Panc1 (cell line): Measurements from ENCODE around the gene TANGO6. TPM values are rescaled to one million over a fixed set of nuclear protein-coding genes. Genes with fewer than 3 reads are reported as not detected.

Experiments used
- ATAC-seq: fragments of 200-7000 bp; cut with Tn5 transposase; 2 replicates; pipeline ENCODE4 v1.9.1; 2020; ENCODE audit warnings: mild to moderate bottlenecking, moderate library complexity
- BruUV-seq: library from RNA; stranded (reverse); fragments of 400-500 nt; replicated peaks from 2 replicates; lab custom pipeline; 2021; lab: Mats Ljungman, UMichigan
- CTCF ChIA-PET: fragments of 300-600 bp; sonication (Branson Sonifier 250); formaldehyde crosslinking; loops from one replicate; lab custom pipeline; 2022; ENCODE audit warnings: antibody characterized with exemption; lab: Charles Lee
- POLR2A ChIA-PET: fragments of 300-600 bp; sonication (Branson Sonifier 250); formaldehyde crosslinking; loops from one replicate; lab custom pipeline; 2022; ENCODE audit warnings: antibody characterized with exemption; lab: Charles Lee
- DNase-seq: peaks from one replicate; pipeline ENCODE4 v3.0.0-alpha.2; 2010; ENCODE audit warnings: low read depth, low spot score
- H3K27ac ChIP-seq: 2 replicates; pipeline ENCODE4 v1.5.1; 2011; ENCODE audit warnings: mild to moderate bottlenecking, low read length, inconsistent platforms
- H3K27me3 ChIP-seq: fragments of 200-500 bp; sonication (Bioruptor generic); 2 replicates; pipeline ENCODE4 v1.6.0; 2014; ENCODE audit warnings: low read length, inconsistent platforms; ENCODE audit not compliant: control insufficient read depth, insufficient read depth
- H3K36me3 ChIP-seq: fragments of 200-500 bp; sonication (Bioruptor generic); 2 replicates; pipeline ENCODE4 v1.5.1; 2014; ENCODE audit warnings: inconsistent platforms, mild to moderate bottlenecking, low read length, moderate library complexity; ENCODE audit not compliant: control insufficient read depth, insufficient read depth
- H3K4me1 ChIP-seq: 2 replicates; pipeline ENCODE4 v1.5.1; 2011; ENCODE audit warnings: inconsistent platforms, mild to moderate bottlenecking, low read length, moderate library complexity; ENCODE audit not compliant: control insufficient read depth, insufficient read depth
- H3K4me3 ChIP-seq, 2 experiments: 2 replicates each; pipeline ENCODE4 v1.5.1; 2011 to 2012; ENCODE audit warnings: low read depth in 2 of 2, low read length in 2 of 2, mild to moderate bottlenecking in 2 of 2, inconsistent platforms in 1 of 2, moderate library complexity in 1 of 2
- H3K9me3 ChIP-seq: fragments of 200-500 bp; sonication (Bioruptor generic); 2 replicates; pipeline ENCODE4 v1.5.1; 2014; ENCODE audit warnings: low read depth, mild to moderate bottlenecking, inconsistent platforms, low read length, moderate library complexity; ENCODE audit not compliant: control insufficient read depth, insufficient read depth
- CTCF ChIP-seq: fragments of 450-650 bp; IDR thresholded peaks from 2 replicates; pipeline ENCODE4 v1.5.1; 2017; ENCODE audit warnings: mild to moderate bottlenecking
- POLR2AphosphoS5 ChIP-seq: IDR thresholded peaks from 2 replicates; pipeline ENCODE4 v1.6.1; 2012; ENCODE audit warnings: mild to moderate bottlenecking, low read depth, low read length, moderate library complexity
- REST ChIP-seq, 2 experiments: IDR thresholded peaks; 2 replicates each; pipeline ENCODE4 v1.6.1; 2011 to 2012; ENCODE audit warnings: low read depth in 2 of 2, control low read depth in 1 of 2, low read length in 1 of 2, mild to moderate bottlenecking in 1 of 2, moderate library complexity in 1 of 2; ENCODE audit not compliant: insufficient read depth in 1 of 2
- SIN3A ChIP-seq: IDR thresholded peaks from 2 replicates; pipeline ENCODE4 v1.6.1; 2012; ENCODE audit warnings: low read depth, mild to moderate bottlenecking, low read length, moderate library complexity, borderline replicate concordance; ENCODE audit not compliant: insufficient read depth
- TCF7L2 ChIP-seq: IDR thresholded peaks from 2 replicates; pipeline ENCODE4 v1.6.1; 2011; ENCODE audit warnings: mild to moderate bottlenecking, low read depth, low read length, inconsistent platforms
- in situ Hi-C: cut with HindIII; loops from 2 replicates; pipeline ENCODE4 v1.10.0; 2016; ENCODE audit warnings: low sequenced_read_pairs, low pct_unique_long_range_greater_than_20kb
- intact Hi-C: fragments of 100-400 bp; cut with micrococcal nuclease; formaldehyde crosslinking; loops from one replicate; pipeline ENCODE4 v1.10.0; 2022; ENCODE audit not compliant: unreplicated experiment
- total RNA-seq: library from RNA; stranded (reverse); gene quantifications from one replicate; pipeline ENCODE4 v1.2.1, GENCODE V29; 2021; ENCODE audit not compliant: unreplicated experiment

Gene TANGO6
- total RNA-seq, 1 experiment from 2014 or later, result 11.0 TPM

GRCh38 chr16:68833251-68833650 is 10.1 kb upstream of the TANGO6 start:
- CTCF ChIA-PET, result no interaction called here
- BruUV-seq, result no TSS peak
- POLR2A ChIA-PET, result no interaction called here
- TF ChIP-seq SIN3A (no peak), TCF7L2 (no peak), CTCF (no peak), REST (IDR thresholded peaks at IDR 0.05; ENCODE audit: insufficient read depth in 1 of 2, low read depth in 2 of 2, low read length in 1 of 2) (no peak), POLR2AphosphoS5 (no peak)
- H3K27ac ChIP-seq, result no peak overlapping the region
- ATAC-seq (no peak), DNase-seq (no peak)
- H3K9me3 ChIP-seq, result no peaks in the 10 kb centered on the region
- no peaks in the 10 kb centered on the region for H3K4me1 ChIP-seq
- no peaks in the 10 kb centered on the region for H3K36me3 ChIP-seq
- intact Hi-C loops, result no loop called here
- no peaks in the 10 kb centered on the region for H3K27me3 ChIP-seq
- H3K4me3 ChIP-seq, result no peak overlapping the region
- in situ Hi-C loops, result no loop called here

- ATAC-seq (no peak), DNase-seq (no peak)
- H3K36me3 ChIP-seq, result no peaks in the 10 kb centered on the region
- no peaks in the 10 kb centered on the region for H3K4me1 ChIP-seq
- no peak overlapping the region for H3K27ac ChIP-seq
- no peak for TF ChIP-seq SIN3A
- no peak overlapping the region for H3K4me3 ChIP-seq
- H3K27me3 ChIP-seq, result no peaks in the 10 kb centered on the region
- H3K9me3 ChIP-seq, result no peaks in the 10 kb centered on the region
- no TSS peak for BruUV-seq
- intact Hi-C loops (no loop called here), in situ Hi-C loops (no loop called here)
- CTCF ChIA-PET, result interaction anchor here (0.9 kb wide), 1 partner anchor 244 kb away, joined by 3 read pairs; no protein-coding TSS in a partner anchor
- POLR2A ChIA-PET, result no interaction called here
These were observed 8.8 kb upstream of the TANGO6 start for GRCh38 chr16:68834550-68834949.

- ChIA-PET POLR2A (no interaction called here), CTCF (no interaction called here)
- no peaks in the 10 kb centered on the region for H3K36me3 ChIP-seq
- H3K4me3 ChIP-seq, result no peak overlapping the region
- no TSS peak for BruUV-seq
- no peak overlapping the region for H3K27ac ChIP-seq
- DNase-seq (no peak), ATAC-seq (no peak)
- no peaks in the 10 kb centered on the region for H3K9me3 ChIP-seq
- intact Hi-C loops, result no loop called here
- H3K27me3 ChIP-seq, result no peaks in the 10 kb centered on the region
- TF ChIP-seq SIN3A (no peak), TCF7L2 (no peak), POLR2AphosphoS5 (no peak), REST (IDR thresholded peaks at IDR 0.05; ENCODE audit: insufficient read depth in 1 of 2, low read depth in 2 of 2, low read length in 1 of 2) (no peak), CTCF (no peak)
- in situ Hi-C loops, result no loop called here
- no peaks in the 10 kb centered on the region for H3K4me1 ChIP-seq
These were observed 7.4 kb upstream of the TANGO6 start for GRCh38 chr16:68835970-68836369.
